K562 (cell line): ENCODE measurements around the gene AKAP13.

Experiments used
- RBFOX2 ChIP-seq: fragments of 200-400 bp; formaldehyde crosslinking; IDR thresholded peaks from 2 replicates; pipeline ENCODE4 v1.6.1; 2017; ENCODE audit warnings: low read depth, mild to moderate bottlenecking, low read length, moderate library complexity
- RNF2 ChIP-seq: sonication (generic); IDR thresholded peaks from 2 replicates; pipeline ENCODE4 v1.6.1; 2016
- TBL1XR1 ChIP-seq, 2 experiments: IDR thresholded peaks; 2 replicates each; pipeline ENCODE4 v1.6.1; 2012; ENCODE audit warnings: improper control_type of control experiment in 2 of 2, low read length in 2 of 2, mild to moderate bottlenecking in 1 of 2
- TF ChIP-seq, protein P1 (sequence below), 3 experiments: IDR thresholded peaks in 2 of 3; conservative IDR thresholded peaks in 1 of 3; 2 replicates each; pipeline ENCODE4 v1.5.1; 2011 to 2012; ENCODE audit warnings: low read length in 3 of 3, mild to moderate bottlenecking in 3 of 3, control low read depth in 2 of 3, improper control_type of control experiment in 1 of 3, inconsistent platforms in 1 of 3, low read depth in 1 of 3, mixed read lengths in 1 of 3, moderate library complexity in 1 of 3; ENCODE audit not compliant: insufficient read depth in 2 of 3

DNA sequence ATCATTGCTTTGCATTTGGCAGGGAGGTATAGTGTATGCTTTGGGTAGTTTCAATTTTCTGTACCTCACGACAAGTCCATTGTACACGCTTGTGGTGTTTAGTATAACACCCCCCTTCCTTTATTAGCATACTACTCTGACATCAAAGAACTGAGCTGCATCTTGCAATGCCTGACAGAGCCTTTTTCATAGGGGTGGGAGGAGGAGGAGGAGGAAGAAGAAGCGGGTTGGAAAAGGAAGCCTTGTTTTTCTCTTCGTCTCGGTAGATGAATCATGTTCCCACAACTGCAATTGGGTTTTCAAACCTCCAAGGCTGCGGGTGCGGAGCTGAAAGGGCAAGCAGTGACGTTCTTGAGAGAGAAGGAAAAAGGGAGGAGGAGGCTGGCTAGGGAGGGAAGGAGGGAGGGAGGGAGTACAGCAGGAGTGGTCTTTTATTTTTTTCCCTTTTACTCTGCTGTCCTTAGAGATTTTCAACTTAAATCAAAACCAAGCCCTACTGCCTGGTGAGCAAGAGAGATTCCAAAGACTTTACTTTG, 238.6 kb downstream of the AKAP13 start:
- TF ChIP-seq RBFOX2 (no peak), RNF2 (no peak), TBL1XR1 (IDR thresholded peaks at IDR 0.05; ENCODE audit: low read length in 2 of 2) (no peak)
- TF ChIP-seq, protein P1, sequence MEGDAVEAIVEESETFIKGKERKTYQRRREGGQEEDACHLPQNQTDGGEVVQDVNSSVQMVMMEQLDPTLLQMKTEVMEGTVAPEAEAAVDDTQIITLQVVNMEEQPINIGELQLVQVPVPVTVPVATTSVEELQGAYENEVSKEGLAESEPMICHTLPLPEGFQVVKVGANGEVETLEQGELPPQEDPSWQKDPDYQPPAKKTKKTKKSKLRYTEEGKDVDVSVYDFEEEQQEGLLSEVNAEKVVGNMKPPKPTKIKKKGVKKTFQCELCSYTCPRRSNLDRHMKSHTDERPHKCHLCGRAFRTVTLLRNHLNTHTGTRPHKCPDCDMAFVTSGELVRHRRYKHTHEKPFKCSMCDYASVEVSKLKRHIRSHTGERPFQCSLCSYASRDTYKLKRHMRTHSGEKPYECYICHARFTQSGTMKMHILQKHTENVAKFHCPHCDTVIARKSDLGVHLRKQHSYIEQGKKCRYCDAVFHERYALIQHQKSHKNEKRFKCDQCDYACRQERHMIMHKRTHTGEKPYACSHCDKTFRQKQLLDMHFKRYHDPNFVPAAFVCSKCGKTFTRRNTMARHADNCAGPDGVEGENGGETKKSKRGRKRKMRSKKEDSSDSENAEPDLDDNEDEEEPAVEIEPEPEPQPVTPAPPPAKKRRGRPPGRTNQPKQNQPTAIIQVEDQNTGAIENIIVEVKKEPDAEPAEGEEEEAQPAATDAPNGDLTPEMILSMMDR (IDR thresholded peaks at IDR 0.05 in 2 of 3, conservative IDR thresholded peaks at IDR 0.05 in 1 of 3; ENCODE audit: insufficient read depth in 2 of 3, low read depth in 1 of 3, low read length in 3 of 3), result no peak
